Stimulated activated naive CD4-positive, alpha-beta T cell (primary cell): ENCODE results near the gene MRPS10.
"Not testable (repeated sequence)": the region's sequence is repeated elsewhere in the genome, so short reads cannot be mapped to it uniquely, and the experiment has no call there.

ENCODE experiments used
- DNase-seq, 6 experiments: peaks; one replicate each; lab custom pipeline; 2025; lab: John Stamatoyannopoulos, UW

The MRPS10 gene

GRCh38 chr6:42239333-42239732 lies 21.7 kb upstream of the MRPS10 start:
- no peak for DNase-seq

- no peak for DNase-seq
These were observed 20.2 kb upstream of the MRPS10 start for GRCh38 chr6:42237857-42238256.

DNA sequence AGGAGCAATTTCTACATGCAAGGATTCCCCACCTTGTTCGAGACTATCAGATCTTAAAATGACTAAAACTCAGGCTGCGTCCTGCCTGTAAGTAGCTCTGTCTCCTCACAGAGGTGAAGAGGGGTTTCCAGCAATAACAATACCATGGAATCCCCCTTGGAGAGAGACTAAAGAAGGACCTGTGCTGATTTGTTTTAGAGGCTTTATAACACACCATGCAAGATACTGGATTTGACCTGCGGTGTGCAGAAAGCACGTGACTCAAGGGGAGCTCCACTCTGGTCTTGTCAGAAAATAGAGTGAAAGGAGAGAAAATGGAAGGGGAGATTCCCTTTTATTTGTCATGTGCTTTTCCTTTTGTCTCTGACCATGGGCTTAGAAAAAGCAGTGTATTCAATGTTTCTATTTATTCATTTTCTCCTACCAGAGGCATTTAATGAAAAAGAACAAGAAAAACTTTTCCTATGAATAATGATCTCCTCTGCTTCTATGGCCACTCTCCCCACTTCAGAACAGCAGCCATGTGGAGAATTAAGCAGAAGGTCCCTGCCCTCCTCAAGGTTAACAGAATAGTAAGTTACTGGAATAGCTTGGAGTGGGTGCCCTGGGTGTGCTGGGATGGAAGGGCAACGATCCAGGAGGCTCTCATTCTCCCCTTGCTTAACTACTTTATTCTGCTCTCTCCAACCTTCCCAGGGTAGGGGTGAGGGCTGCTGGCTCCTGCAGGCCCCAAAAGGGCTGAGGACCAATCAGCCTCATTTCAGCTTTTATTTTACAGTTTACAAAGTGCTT lies 19.2 kb upstream of the MRPS10 start:
- DNase-seq: no peak

- DNase-seq: no peak
These were observed 18.4 kb upstream of the MRPS10 start for GRCh38 chr6:42236030-42236429.

GRCh38 chr6:42232035-42232434 lies 14.4 kb upstream of the MRPS10 start:
- no peak for DNase-seq

DNA sequence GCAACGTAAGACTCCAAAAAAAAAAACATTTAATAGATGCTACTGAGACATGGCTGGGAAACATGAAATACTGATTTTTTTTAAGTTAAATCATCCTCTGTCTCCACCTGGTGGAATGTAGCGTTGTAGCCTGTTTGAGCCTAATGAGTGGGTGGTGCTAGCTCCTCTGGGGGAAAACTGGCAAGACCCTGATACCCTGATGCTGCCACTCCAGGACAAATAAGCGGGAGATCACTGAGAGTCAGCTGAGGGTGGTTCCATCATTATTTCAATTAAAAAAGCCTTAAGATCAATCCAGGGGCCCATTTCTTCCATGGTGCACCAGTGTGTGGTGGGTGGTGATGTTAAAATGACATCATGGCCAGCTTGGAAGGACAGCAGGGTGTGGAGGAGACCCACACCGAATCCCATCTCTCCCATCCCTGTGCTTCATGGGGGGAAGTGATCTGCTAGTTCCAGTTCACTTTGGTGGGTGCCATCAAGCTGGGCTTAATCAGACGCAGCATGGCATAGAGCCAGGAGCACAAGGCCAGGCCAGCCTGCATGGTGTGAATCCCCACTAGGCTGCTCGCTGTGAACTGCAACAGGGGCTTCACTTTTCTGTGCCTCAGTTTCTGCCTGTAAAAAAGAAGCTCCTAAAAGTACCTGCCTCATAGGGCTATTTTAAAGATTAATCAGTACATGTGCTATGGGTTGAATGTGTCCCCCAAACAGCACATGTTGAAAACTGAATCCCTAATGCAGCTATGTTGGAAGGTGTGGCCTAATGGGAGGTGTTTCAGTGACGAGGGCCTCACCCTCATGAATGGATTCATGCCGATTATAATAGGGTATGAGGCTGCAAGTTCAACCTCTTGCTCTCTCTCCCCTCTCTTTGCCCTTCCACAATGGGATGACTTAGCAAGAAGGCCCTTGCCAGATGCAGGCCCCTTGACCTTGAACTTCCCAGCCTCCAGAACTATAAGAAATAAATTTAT lies 13.0 kb upstream of the MRPS10 start:
- no peak for DNase-seq

GRCh38 chr6:42229506-42230119 lies 12.0 kb upstream of the MRPS10 start:
- DNase-seq: no peak

- DNase-seq: no peak
These were observed 10.6 kb upstream of the MRPS10 start for GRCh38 chr6:42228305-42228704.

DNA sequence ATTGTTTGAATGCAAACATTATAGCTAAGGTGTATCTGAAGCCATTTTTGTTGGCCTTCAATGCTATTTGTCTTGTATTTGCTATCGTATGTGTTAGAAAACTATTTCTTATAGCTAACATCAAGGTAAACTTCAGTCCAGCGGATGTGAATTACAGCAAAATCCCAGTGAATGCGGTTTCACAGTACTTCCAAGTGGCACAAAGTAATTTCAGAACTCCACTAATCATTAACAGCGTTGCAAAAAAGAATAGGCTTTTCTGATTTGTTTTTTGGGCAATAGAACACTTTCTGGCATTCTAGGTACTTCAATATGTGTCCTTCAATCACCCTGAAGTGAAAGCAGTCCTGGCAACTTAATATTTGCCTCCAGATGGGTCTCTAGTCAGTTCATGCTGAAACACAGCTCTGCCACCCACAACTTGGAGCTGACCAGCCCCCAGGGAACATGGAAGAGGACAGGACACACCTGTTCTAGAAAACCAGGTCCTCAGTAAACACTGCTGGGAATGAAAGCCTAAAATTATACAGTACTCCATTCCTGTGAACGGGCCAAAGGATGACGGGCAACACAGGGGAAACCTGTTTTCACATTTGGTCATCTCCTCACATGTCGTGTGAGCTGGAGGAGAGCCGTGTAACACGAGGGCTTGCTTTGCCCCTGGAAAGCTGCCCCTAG lies 9.7 kb upstream of the MRPS10 start:
- no peak for DNase-seq

DNA sequence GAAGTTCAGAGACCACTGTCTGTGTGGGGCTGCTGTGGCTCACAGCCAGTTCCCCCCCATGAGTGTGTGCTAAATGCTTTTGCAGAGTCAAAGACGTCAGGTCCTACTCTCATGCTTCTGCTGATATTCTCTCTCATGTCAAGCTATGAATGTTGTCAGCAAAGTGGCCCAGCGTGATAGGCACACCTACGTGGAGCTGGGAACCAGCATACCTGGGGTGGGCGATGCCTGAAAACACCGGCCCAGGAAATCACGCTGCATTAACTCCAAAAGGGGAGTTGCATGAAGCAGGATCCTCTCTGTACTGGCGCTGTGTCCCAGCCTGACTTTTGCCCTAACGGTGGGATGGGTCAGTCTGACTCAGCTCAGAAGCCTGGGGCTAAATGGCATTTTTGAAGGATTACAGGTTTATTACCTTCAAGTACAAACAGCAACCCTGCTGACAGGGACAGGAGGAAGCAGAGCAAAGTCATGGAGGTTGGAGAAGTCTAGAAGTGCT lies 9.0 kb upstream of the MRPS10 start:
- no peak for DNase-seq

- no peak for DNase-seq
These were observed 8.5 kb upstream of the MRPS10 start for GRCh38 chr6:42226161-42226611.

- DNase-seq: no peak
These were observed 7.8 kb upstream of the MRPS10 start for GRCh38 chr6:42225419-42225818.

- DNase-seq: no peak
These were observed 7.3 kb upstream of the MRPS10 start for GRCh38 chr6:42225029-42225339.

GRCh38 chr6:42224222-42225028 lies 6.8 kb upstream of the MRPS10 start:
- DNase-seq: no peak

DNA sequence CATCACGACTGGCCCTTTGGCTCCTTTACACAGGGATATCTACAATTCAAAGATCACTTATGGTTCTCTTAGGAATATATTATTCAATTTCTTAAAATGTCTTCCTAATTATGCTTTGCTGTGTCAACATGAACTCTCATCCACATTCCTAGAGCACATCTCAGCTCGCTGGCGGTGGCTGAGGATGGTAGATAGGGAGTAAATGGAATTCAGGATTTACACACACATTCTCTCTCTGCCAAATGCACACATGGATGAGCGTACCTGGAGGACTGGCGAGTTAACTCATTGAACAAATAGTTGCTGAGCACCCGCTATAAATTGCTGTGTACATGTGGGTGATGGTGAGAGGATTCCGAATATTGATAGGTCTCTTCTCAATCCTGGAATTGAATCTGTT lies 4.8 kb upstream of the MRPS10 start:
- DNase-seq: no peak

GRCh38 chr6:42221546-42221945 lies 3.9 kb upstream of the MRPS10 start:
- no peak for DNase-seq

- DNase-seq: no peak
These were observed 3.1 kb upstream of the MRPS10 start for GRCh38 chr6:42220807-42221206.

- no peak for DNase-seq
These were observed 523 bp downstream of the MRPS10 start for GRCh38 chr6:42217157-42217518.

GRCh38 chr6:42216495-42216894 lies 1.2 kb downstream of the MRPS10 start:
- not testable (repeated sequence) for DNase-seq

GRCh38 chr6:42212442-42212841 lies 5.2 kb downstream of the MRPS10 start:
- no peak for DNase-seq

GRCh38 chr6:42211726-42212125 lies 5.9 kb downstream of the MRPS10 start:
- no peak for DNase-seq
